Activated CD4-positive, CD25-positive, alpha-beta regulatory T cell treated with anti-CD3 and anti-CD28 coated beads, Interleukin-2, amount 50 U/mL, for 16 hours (primary cell): ENCODE results near the gene FOXC1.

Source experiments
- DNase-seq: peaks from one replicate; pipeline ENCODE4 v3.0.0-alpha.2; 2020; ENCODE audit warnings: low read depth, low spot score

The FOXC1 gene

GRCh38 chr6:1643830-1644445 is 34.2 kb downstream of the FOXC1 start:
- no peak for DNase-seq

DNA sequence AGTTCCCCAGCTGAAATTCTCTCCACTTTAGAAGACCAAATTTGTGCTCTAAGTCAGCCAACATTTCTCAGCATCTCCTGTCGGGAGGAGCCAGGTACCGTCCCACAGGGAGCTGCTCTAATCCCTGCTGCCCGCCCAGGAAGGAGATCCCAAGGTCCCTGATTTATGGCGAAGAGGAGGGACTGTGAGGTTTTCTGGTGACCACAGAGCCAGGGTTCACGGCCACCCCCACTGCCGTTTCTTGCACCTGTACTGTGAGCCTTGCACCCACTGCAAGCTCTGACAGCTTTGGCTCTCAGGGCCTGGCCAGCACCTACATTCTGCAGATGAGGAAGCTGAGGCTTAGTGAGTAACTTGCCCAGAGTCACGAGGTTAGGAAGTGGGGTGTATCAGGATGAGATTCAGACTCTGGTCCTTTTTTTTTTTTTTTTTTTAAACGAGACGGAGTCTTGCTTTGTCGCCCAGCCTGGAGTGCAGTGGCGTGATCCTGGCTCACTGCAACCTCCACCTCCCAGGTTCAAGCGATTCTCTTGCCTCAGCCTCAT is 34.9 kb downstream of the FOXC1 start:
- DNase-seq, result no peak

DNA sequence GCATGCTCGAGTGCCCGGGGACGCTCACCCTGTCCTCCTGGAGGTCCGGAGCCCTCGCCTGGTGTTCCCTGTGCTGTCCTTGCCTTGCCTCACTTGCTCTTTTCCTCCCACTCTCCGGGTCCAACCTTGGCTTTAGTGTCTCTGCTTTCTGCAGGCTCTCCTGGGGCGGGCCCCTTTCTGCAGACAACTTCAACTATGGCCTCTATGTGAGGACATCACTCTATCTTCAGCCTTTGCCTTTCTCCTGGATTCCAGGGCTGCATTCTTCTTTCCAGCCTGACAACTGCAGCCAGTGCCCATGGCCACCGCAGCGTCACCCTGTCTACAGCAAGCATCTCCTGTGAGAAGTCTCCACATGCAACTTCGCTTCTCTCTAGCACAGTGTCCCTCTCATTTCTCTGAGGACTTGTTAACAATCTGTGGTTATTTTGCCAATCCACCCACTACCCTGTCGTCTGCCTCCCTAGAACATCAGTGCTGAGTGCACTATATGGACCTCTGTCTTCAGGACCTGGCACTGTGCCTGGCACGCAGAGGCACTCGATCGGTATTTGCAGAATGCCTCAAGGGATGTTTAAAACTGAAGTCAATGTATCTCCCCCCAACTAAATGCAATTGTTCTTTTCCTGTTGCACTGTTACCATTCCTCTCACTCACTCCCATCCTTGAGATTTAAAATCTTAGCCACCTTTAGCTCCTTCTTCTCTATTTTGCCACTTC is 35.9 kb downstream of the FOXC1 start:
- no peak for DNase-seq

- DNase-seq, result no peak
Observed at GRCh38 chr6:1651362-1651761, 41.6 kb downstream of the FOXC1 start.

- DNase-seq, result no peak
Observed at GRCh38 chr6:1652842-1653241, 43.1 kb downstream of the FOXC1 start.

DNA sequence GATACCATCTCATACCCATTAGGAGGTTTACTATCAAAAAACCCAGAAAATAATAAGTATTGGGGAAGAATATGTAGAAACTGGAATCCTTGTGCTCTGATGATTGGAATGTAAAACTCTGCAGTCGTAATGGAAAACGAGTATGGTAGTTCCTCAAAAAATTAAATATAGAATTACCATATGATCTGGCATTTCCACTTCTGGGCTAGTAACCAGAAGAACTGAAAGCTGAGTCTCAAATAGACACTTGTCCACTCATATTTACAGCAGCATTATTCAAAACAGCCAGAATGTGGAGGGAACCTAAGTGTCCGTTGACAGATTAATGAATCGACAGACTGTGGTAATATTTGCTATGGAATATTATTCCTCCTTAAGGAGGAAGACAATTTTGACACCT is 44.3 kb downstream of the FOXC1 start:
- DNase-seq, result no peak

GRCh38 chr6:1657116-1657770 is 47.5 kb downstream of the FOXC1 start:
- DNase-seq, result no peak

DNA sequence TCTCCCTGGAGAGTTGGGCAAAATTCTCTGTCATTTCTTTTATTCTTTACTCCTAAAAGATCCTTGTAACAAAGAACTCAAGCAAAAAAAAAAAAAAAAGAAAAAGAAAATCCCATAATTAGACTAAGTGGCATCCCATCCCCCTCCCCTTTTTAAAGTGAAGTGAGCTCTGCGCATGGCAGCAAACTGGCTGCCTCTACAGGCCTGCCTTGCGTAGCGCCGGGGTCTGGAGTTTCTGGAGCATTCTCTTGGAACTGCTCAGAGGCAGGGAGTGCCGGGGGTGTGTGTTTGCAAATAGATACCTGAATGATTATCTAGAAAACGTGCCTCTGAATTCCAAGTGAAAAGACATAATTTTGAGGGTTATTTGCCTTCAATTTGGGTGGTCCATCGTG is 48.1 kb downstream of the FOXC1 start:
- no peak for DNase-seq

DNA sequence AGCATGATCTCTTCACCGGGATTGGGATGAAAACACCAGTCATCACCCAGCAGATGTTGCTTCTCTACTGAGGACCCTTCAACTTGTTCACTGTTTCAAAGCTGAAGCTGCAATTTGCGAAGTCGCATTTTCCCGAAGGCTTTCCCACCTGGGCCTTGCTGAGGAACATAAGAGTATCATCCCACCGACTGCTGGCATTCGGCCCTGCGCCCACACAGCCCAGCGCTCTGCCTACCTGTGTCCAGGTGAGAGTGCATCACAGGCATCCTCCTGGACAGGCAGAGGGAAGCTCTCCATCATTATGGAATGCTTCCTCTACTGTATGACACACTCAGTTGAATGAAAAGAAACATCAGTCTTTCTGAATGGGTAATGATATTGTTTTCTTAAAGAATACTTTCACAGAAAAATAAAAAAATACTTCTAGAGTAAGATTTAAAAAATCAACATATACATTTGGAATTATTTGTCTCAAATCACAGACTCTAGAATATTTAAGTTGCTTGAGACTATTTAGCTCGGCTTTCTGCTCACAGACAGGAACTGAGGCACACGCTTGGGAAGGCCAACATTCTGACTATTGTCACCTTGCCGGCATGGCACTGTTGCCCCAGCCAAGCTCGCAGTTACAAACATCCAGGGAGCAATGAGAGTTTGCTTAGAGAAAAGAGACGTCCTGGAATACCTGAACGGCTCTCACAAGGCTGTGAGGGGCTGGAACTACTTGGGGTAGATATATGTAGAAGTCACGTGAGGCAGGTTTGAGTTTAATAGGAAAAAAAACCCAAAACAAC is 48.7 kb downstream of the FOXC1 start:
- no peak for DNase-seq

- DNase-seq, result no peak
Observed at GRCh38 chr6:1659816-1660215, 50.1 kb downstream of the FOXC1 start.

DNA sequence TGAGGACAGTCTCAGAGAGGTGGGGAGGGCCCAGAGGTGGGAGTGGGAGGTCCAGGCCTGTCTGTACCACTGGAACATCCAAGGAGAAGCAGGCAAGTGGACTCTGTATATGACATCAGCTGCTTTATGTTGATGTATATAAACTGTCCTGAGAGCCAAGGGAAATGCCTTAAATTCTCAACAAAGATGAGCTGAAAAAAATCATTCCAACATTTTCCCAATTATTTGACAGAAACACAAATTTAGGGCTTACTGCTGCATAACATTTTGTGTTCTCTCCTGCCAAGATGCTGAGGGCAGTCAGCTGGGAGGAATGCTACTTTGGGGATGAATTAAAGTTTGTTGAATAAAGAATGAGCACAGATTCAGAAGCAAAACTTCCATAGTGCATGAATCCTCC is 52.8 kb downstream of the FOXC1 start:
- no peak for DNase-seq
